ENCODE measurements around the gene YBEY.

GRCh38 chr21:46252840-46253239, 33.3 kb upstream of the YBEY start:
- no peak for TF ChIP-seq POLR2A (IDR thresholded peaks at IDR 0.05)
- TF ChIP-seq, protein P1, sequence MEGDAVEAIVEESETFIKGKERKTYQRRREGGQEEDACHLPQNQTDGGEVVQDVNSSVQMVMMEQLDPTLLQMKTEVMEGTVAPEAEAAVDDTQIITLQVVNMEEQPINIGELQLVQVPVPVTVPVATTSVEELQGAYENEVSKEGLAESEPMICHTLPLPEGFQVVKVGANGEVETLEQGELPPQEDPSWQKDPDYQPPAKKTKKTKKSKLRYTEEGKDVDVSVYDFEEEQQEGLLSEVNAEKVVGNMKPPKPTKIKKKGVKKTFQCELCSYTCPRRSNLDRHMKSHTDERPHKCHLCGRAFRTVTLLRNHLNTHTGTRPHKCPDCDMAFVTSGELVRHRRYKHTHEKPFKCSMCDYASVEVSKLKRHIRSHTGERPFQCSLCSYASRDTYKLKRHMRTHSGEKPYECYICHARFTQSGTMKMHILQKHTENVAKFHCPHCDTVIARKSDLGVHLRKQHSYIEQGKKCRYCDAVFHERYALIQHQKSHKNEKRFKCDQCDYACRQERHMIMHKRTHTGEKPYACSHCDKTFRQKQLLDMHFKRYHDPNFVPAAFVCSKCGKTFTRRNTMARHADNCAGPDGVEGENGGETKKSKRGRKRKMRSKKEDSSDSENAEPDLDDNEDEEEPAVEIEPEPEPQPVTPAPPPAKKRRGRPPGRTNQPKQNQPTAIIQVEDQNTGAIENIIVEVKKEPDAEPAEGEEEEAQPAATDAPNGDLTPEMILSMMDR (IDR thresholded peaks at IDR 0.05): no peak
